ENCODE measurements around the gene CLEC3B.
A peak's percentile ranks its signal among the peaks of the same experiment; 100 is the strongest.
"Not testable (repeated sequence)": the region's sequence is repeated elsewhere in the genome, so short reads cannot be mapped to it uniquely, and the experiment has no call there.

Gene CLEC3B

DNA sequence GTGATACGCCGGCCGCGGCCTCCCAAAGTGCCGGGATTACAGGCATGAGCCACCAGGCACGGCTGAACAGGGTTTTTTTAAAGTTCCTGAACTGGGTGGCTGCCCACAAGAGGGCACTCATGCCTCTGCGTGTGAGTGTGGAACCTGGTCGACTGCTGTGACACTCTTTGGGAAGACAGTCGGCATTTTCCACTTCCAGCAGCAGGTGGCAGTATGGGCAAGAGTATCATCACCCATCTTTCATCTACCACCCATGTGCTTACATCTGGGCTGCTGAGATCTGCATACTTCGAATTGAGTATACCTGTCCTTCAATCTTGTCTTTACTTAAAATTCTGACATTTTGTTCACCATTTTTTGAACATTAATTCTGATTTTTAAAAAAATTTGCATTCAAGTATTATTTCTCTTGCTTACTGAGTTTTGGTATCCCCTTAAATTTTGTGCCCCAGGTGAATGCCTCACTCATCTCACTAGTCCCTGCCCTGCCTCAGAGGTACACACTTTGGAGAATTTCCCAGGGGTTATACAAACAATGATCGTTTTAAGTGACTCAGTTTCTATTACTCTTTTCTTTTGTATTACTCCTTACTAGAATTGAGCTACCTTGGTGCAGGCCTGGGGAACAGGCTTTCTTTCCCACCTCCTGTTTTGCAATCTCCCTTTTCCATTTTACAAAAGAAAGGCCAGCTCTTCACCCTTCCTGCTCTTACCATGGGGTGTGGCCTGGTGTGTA lies 11.8 kb downstream of the CLEC3B start:
- peak; percentile 96 for FAIRE-seq

DNA sequence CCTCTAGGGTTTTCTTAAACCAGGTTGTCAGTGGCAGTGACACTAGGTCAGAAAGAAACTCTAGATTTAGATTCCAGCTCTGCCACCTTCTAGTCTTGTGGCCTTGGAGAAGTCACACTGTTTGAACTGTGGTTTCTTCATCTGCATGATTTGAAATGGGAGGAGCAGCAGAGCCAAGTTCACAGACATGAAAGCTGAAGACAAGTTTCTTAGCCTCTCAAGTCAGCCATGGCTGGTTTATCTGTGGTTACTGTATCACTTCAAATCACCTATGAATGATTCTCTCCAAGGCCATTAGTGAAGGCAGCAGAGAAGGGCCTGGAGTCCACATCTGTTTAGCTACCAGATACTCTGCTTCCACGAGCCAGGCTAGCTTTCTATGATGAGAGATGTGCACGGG lies 15.6 kb downstream of the CLEC3B start:
- no peak for FAIRE-seq

DNA sequence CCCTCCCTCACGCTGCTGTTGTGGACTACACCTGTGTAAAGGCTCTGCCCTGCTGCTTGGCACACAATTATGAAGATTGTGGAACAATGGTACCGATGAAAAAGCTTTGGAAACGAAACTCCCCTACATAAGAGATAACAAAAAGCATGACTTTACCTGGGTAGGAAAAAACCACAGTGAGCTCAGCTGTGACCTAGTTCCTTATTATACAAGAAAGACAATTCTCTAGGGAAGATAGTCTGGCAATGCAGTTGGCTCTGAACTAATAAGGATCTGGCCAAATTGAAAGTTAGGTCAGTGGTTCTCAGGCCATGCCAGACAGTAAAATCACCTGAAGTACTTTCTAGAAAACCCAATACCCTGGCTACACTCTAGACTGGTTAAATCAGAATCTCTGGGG lies 16.1 kb downstream of the CLEC3B start:
- no peak for FAIRE-seq

DNA sequence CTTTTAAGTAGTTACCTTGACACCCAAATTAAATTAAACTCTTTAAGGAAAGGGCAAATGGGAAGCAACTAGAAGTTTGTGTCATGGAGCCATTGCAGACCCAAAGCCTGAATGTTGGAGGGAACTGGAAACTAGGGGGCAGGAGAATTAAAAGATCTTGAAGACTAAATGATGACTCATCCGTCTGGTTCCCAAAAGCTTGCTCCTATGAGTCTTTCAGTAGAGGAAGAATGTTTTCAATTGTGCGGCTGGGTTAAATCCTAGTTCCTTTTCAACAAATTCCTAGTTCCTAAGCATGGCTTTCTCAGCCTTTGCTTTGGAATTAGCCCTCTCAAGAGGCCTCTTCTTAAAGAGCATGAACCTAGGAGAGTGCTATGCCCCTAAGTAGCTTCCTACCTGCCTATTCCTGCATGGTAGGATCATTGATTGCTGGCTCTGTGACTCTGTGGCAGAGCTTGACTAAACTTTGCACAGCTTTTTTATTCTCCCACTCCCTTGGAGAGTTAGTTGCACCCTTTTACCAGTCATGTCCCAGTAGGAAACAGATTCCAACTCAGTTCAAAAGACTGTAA lies 17.7 kb downstream of the CLEC3B start:
- no peak for FAIRE-seq

DNA sequence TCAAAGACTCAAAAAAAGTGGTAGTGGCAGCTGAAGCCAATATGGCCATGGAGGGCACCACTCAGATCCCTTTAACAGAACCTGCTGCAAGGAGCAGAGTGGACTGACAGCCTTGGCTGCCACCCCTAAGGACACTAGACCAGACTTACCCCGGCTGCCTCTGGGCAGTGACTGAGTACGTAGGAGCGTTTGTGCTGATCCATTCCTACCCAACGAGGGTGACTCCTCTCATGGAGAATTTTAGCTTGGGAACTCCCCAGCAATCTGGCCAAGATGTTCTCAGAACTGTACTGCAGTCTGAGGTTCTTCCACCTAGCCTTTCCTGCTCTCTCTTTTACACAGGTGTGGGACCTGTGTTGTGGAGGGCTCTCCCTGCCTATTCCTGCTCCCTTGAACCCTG lies 22.1 kb downstream of the CLEC3B start:
- no peak for FAIRE-seq

DNA sequence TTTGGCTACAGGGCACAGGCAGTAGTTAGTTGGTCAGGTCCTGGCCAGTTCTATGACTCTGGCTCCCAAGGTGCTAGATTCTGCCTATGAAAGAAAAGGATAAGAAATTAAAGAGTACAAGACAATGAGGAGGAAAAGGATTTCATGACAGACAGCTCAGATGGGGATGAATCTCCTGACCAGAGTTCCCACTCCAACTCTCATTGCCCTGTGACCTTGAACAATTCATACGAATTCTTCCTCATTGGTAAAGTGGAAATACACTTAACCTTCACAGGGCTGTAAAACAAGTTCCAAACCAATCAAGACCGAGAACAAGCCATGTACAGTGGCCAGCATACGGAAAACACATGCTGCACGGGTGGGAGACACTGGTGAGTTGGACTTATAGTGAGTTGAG lies 23.7 kb downstream of the CLEC3B start:
- no peak for FAIRE-seq

DNA sequence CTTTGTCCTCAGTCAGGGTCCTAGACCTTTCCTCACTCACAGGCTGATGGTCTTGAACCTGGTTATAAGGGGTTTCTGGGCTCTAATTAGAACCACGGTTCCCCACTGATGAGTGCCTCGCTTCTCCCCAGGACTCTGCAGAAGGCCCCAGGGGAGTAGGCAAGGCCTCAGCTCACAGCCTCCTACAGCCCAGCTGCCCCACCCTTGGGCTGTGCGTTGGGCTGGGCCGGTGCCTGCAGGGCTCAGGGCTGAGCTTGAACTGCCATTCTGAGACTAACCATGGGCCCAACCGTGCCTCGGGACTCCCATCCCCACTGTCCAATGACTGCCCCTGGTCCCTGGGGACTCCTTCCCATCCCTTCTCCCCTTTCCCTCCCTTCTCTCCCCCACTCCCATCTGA lies 25.6 kb downstream of the CLEC3B start:
- FAIRE-seq = no peak

DNA sequence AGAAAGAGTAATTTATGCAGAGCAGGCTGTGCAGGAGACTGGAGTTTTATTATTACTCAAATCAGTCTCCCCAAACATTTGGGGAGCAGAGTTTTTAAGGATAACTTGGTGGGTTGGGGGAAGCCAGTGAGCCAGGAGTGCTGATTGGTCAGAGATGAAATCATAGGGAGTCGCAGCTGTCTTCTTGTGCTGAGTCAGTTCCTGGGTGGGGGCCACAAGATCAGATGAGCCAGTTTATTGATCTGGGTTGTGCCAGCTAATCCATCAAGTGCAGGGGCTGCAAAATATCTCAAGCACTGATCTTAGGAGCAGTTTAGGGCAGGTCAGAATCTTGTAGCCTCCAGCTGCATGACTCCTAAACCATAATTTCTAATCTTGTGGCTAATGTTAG lies 27.7 kb downstream of the CLEC3B start:
- FAIRE-seq = not testable (repeated sequence)

DNA sequence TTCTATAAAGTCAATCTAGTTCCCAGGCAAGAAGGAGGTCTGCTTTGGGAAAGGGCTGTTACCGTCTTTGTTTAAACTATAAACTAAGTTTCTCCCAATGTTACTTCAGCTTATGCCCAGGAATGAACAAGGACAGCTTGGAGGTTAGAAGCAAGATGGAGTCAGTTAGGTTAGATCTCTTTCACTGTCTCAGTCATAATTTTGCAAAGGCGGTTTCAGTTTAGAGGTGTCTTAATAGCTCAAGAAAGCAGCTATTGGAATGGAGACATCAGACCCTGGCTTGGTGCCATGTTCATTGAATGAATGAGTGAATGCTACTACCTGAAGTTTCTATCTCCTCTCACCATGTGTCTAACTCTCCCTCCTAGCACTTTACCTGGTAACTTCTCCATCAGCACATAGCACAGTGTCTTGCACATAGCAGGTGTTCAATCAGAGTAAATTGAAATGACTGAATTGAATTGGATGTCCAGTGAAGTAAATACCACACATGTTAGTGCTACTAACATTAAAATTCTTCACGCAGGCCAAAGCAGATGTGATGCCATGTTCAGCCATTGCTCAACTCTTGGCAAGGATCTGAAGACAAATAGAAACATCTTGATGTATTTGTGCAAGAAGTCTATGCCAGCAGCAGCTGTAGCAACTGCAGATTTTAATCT lies 28.2 kb downstream of the CLEC3B start:
- no peak for FAIRE-seq

DNA sequence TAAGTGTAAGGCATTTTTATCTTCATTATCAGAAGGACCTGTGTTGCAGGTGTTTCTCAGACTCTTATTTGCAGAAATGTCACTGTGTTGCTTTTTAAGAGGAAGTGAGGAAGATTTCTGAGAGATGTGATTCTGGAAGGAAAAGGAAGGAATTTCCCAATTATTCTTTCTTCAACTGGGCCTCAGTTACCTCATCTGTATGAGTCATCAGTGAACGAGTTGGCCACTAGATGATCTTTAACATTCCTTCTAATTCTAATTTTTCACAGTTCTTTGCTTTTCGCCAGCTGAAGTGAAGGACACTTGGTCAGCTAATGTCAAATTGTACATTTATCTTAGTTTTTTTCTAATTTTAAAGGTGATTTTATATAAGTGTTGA lies 28.9 kb downstream of the CLEC3B start:
- peak; percentile 47 for FAIRE-seq

DNA sequence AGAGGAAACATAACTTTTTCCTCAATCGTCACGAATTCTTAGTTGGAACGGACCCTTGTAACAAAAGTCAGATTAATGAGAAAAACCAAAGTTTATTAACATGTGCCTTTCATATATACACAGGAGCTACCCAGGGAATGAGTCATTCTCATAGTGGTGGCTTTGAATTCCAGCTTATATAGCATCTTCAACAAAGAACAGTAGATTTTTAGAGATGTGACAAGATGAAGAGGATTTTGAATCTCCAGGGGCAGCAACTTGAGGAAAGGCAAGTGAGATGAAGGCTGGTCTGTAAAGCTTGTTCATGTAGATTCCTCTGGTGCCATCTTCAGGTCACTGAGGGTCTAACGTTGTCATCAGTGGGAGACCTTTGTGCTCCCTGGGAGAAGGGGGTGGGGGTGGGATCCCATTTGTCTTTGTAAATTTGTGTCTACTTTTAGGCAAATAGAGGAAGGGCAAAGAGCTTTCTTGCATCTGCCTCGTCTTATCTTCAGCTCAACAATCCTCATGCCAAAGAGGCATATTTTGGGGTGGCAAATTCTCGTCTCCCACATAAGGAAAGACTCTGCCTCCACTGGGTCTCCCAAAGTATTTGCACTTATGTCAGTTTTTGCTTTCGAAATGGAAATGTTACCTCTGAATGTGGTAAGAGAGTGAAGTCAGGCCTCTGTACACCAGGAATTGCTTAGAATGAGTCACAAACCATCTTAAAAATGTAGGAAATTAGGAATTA lies 29.5 kb downstream of the CLEC3B start:
- FAIRE-seq = no peak

DNA sequence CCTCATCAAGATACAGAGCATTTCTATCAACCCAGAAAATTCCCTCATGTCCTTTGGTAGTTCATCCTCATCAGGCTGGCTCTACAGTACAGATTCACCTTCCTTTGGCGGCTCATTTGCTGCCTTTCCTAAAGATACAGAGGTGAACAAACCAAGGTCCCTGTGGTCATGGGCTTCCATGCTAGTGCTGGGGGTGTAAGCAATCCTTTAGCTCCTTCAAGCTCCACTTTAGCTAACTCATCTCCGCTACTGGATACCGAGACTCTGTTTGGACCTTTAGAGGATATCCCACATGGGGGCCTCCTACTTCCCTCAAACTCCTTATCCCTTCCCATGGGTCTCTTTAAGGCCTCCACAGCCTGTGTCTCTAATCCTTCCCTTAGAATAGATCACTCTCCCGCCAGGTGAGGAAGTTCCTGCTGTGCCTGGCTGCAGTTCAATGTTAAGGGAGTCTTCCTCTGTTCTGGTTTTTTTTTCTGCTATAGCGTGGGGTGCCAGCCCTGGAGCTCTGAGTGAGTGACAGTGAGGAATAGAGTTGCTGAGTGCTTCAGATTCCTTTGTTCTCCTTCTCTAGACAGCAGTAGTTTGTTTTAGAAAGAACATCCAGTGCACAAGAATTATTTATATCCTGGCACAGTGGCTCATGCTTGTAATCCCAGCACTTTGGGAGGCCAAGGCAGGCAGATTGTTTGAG lies 30.7 kb downstream of the CLEC3B start:
- no peak for FAIRE-seq

GRCh38 chr3:45057557-45057956 lies 31.5 kb downstream of the CLEC3B start:
- no peak for FAIRE-seq

GRCh38 chr3:45059132-45059531 lies 33.0 kb downstream of the CLEC3B start:
- FAIRE-seq = no peak

DNA sequence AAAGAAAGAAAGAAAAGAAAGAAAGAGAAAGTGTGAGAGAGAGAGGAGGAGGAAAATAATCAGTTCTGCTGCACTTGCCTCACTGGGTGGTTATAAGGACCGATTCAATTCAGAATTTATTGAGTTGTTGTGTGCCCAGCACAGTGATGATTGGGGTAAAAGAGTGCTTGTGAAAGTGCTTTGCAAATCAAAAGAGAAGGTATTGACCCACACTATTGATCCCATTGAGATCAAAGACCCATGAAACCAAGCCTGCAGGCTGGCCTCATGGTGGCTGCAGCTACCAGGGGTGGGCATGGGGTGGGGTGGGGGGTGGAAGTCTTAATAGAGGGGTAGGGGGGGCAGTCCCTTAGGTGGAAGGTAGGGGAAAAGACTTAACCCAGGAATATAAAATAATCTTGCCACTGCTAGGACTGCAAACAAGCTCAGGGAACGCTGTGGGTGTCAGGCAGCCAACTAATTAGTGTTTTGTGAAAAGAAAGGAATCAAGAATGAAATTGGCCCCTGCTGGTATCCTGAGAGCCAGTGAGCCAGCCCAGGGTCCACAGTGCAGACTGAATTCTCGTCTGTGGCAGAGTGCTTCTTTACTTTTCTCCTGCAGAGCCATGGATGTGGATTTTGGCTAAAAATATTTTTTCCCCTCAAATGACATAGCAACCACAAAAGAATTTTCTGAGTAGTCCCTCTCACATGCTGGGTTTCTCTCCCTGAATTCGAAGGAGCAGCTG lies 34.2 kb downstream of the CLEC3B start:
- no peak for FAIRE-seq

- no peak for FAIRE-seq
Measured at GRCh38 chr3:45062697-45063070, 36.6 kb downstream of the CLEC3B start.

- no peak for FAIRE-seq
Measured at GRCh38 chr3:45064512-45065372, 38.6 kb downstream of the CLEC3B start.

- FAIRE-seq = no peak
Measured at GRCh38 chr3:45065373-45065720, 39.2 kb downstream of the CLEC3B start.

DNA sequence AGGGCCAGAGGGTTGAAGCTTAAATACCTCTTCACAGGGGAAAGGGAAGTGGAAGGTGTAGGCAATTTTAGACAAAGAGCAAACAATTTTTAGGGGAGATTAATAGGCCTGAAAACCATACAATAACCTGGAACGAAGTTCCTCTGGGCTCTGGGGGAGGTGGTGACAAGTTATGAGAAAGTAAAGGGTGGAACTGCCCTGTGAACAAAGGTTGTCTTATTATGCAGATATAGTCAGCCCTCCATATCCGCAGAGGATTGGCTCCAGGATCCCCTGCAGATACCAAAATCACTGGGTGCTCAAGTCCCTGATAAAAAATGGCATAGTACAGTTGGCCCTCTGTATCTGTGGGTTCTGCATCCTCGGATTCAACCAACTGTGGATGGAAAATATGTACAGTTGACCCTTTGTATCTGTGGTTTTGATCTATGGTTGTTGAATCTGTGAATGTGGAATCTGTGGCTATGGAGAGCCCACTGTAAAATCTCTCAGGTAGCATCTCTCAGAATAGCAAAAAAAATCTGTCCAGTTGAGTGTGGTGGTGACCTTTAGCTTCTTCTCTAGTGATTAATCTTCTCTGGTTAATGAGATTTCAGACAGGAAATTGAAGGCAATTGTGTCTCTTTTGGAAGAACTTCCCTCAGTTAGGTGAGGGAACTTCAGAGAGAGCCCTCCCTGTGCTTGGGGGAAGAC lies 40.2 kb downstream of the CLEC3B start:
- FAIRE-seq = no peak

GRCh38 chr3:45067486-45067885 lies 41.4 kb downstream of the CLEC3B start:
- FAIRE-seq = no peak

DNA sequence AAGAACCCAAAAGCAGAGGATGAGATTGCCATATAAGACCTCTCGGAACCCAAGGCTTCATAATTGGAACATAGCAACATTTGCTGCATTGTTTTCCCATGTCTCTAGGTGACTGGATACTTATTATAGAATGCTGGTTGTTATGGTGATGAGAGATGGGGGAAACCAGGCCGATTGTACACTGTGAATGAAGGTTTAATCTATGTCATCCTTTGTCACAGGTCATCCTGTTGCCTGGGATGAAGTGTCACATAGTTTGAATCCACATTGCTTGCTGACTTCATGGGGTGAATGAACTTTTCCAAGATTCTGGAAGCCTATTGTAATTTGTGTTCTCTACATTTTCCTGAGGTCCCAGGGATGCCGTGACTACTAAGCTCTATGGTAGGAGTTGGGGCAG lies 41.8 kb downstream of the CLEC3B start:
- no peak for FAIRE-seq
